A673 (cell line): ENCODE measurements around the gene P2RX3.

Experiments used
- CTCF ChIP-seq: fragments of 300-800, 200-600 bp; sonication (generic); conservative IDR thresholded peaks from 2 replicates; pipeline ENCODE4 v1.5.1; 2017; ENCODE audit warnings: low read depth, mild to moderate bottlenecking, antibody characterized with exemption, low read length, moderate library complexity, mixed read lengths
- EZH2 ChIP-seq: fragments of 200-600 bp; sonication (generic); IDR thresholded peaks from 2 replicates; pipeline ENCODE4 v1.6.1; 2017; ENCODE audit warnings: borderline replicate concordance, low read depth, mild to moderate bottlenecking, mixed read lengths, antibody characterized with exemption, low read length; ENCODE audit not compliant: poor library complexity, severe bottlenecking

- TF ChIP-seq CTCF (no peak), EZH2 (no peak)
These were observed 6.7 kb downstream of the P2RX3 start for GRCh38 chr11:57344826-57345225.
